ENCODE results near the gene SLC27A1. TPM values are rescaled to one million over a fixed set of nuclear protein-coding genes. Genes with fewer than 3 reads are reported as not detected.
A peak's percentile ranks its signal among the peaks of the same experiment; 100 is the strongest.

SLC27A1 gene
- total RNA-seq: 25.1 to 27.5 TPM (median 26.0 TPM) in 3 replicates

DNA sequence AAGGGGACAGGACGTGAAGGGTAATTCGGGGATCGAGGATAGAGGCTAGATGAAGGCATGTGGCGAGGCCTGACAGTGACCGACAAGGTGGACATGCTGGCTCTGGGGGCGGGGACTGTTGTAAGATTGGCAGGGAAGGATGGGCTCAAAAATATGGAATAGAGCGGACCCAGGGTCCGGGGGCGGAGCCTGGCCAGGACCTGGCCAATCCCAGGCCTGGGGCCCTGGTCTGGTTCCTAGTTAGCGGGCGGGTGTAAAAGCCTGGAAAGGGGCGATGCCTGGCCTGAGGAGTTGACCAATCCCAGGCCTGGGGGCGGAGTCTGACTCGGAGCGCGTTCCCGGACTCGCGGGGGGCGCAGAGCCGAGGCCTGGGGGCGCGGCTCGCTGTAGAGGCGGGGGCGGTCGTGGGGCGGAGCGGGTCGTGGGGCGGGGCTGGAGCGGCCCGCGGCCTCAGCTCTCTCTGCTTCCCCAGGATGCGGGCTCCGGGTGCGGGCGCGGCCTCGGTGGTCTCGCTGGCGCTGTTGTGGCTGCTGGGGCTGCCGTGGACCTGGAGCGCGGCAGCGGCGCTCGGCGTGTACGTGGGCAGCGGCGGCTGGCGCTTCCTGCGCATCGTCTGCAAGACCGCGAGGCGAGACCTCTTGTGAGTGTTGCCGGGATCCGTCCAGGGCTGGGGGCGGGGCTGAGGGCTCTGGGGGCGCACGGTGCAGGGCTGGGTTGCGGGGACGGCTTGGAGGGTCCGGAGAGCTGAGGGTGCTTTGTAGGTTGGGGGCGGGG lies at the start of gene SLC27A1:
Gene SLC27A1, plus strand, starts transcription at position 457 of the 774 bp plus-strand sequence. Its CDS starts 17 bp downstream, at position 474.
- peaks cover 18% of the 10 kb centered on the region for H3K4me1 Mint-ChIP-seq
- DNase-seq (ENCODE audit: low spot score in 2 of 2, unreplicated experiment in 2 of 2): peak; percentile 97
- peak within 1 kb of the TSS; percentile 88 for H3K4me3 Mint-ChIP-seq
- no peaks in the 10 kb centered on the region for H3K9me3 Mint-ChIP-seq
- H3K27me3 Mint-ChIP-seq (ENCODE audit: low read depth): no peaks in the 10 kb centered on the region
- peak within 1 kb of the TSS; percentile 94 for H3K27ac Mint-ChIP-seq
- TF ChIP-seq, protein P1, sequence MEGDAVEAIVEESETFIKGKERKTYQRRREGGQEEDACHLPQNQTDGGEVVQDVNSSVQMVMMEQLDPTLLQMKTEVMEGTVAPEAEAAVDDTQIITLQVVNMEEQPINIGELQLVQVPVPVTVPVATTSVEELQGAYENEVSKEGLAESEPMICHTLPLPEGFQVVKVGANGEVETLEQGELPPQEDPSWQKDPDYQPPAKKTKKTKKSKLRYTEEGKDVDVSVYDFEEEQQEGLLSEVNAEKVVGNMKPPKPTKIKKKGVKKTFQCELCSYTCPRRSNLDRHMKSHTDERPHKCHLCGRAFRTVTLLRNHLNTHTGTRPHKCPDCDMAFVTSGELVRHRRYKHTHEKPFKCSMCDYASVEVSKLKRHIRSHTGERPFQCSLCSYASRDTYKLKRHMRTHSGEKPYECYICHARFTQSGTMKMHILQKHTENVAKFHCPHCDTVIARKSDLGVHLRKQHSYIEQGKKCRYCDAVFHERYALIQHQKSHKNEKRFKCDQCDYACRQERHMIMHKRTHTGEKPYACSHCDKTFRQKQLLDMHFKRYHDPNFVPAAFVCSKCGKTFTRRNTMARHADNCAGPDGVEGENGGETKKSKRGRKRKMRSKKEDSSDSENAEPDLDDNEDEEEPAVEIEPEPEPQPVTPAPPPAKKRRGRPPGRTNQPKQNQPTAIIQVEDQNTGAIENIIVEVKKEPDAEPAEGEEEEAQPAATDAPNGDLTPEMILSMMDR (IDR thresholded peaks at IDR 0.05; ENCODE audit: unreplicated experiment): no peak
- H3K36me3 Mint-ChIP-seq: peaks cover 1% of the 10 kb centered on the region

DNA sequence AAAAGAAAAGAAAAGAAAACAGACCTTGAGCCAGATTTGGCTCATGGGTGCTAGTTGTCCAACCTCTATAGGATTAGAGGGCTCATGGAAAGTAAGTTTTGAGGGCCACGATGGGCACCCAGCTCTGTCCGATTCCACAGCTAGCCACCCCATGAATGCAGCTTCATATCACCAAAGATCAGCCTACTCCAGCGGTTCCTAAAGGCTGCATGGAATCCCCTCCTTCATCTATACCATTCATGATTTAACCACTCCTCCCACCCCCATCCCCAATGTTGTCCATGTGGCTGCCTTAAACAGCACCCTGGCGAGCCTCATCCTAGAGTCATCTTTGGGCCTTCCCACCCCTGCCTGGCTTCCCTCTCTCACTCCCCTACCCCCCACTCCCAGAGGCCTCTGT lies 48.4 kb upstream of the SLC27A1 start:
- Mint-ChIP-seq H3K4me3 (no peak overlapping the region), H3K36me3 (peaks cover 3% of the 10 kb centered on the region), H3K9me3 (no peaks in the 10 kb centered on the region), H3K27ac (no peak overlapping the region), H3K27me3 (ENCODE audit: low read depth) (no peaks in the 10 kb centered on the region), H3K4me1 (peaks cover 16% of the 10 kb centered on the region)
- DNase-seq (ENCODE audit: low spot score in 2 of 2, unreplicated experiment in 2 of 2): no peak
- TF ChIP-seq, protein P1 (IDR thresholded peaks at IDR 0.05; ENCODE audit: unreplicated experiment): no peak

DNA sequence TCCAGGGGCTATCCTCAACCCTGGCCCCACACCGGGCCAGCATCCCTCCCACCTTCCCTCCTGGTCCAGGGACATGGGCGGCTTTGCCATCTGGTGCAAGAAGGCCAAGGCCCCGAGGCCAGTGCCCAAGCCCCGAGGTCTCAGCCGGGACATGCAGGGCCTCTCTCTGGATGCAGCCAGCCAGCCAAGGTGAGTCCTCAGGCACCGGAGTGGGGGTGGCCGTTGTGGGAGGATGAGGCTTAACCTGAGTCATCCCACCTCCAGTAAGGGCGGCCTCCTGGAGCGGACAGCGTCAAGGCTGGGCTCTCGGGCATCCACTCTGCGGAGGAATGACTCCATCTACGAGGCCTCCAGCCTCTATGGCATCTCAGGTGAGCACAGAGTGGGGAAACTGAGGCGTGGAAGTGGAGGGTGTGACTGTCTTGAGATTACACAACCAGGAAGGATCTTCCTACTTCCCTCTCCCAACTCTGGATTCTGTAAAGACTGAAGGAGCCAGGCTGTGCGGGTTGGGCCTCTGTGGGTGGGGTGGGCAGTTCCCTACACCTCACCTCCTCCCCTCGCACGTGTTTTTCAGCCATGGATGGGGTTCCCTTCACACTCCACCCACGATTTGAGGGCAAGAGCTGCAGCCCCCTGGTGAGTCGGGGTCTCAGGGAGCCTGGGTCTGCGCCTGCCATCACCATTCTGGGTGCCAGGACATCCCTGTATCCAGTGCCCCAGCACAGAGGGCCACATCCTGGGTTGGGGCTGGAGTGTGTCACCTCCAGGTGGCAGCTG lies 46.7 kb upstream of the SLC27A1 start:
- Mint-ChIP-seq H3K27ac (no peak overlapping the region), H3K4me1 (peaks cover 16% of the 10 kb centered on the region), H3K36me3 (peaks cover 3% of the 10 kb centered on the region), H3K27me3 (ENCODE audit: low read depth) (no peaks in the 10 kb centered on the region), H3K4me3 (no peak overlapping the region), H3K9me3 (no peaks in the 10 kb centered on the region)
- DNase-seq (ENCODE audit: low spot score in 2 of 2, unreplicated experiment in 2 of 2): no peak
- TF ChIP-seq, protein P1 (IDR thresholded peaks at IDR 0.05; ENCODE audit: unreplicated experiment): no peak

DNA sequence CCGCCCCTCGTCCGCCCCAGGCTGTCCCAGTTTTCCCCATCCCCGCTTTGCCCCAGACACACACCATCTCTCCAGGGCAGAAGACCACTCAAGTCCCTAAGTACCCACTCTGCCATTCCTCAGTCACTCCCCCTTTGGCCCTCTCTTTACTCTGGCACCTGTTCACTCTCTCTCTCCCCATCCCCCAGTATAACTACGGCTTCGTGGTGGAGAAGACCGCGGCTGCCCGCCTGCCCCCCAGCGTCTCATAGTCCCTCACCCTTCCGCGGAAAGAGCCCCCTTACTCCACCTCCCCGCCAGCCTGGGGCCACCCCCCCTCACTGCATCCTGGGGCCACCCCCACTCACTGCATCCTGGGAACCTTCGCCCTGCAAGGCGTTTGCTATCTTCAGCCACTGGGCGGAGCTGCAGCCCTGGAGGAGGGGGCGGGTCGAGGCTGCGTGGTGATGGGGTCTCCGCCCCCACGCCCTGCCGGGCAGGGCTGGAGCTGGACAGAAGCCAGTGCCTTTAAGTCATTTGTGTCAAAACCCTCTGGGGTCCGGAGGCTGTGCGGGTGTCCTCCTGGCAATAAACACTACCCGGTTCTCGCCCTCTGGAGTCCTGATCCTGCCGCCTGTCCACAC lies 45.5 kb upstream of the SLC27A1 start:
- Mint-ChIP-seq H3K27ac (no peak overlapping the region), H3K4me1 (peaks cover 13% of the 10 kb centered on the region), H3K4me3 (peak overlapping the region; percentile 22), H3K27me3 (ENCODE audit: low read depth) (no peaks in the 10 kb centered on the region), H3K9me3 (no peaks in the 10 kb centered on the region), H3K36me3 (peaks cover 3% of the 10 kb centered on the region)
- TF ChIP-seq, protein P1 (IDR thresholded peaks at IDR 0.05; ENCODE audit: unreplicated experiment): no peak
- DNase-seq (ENCODE audit: low spot score in 2 of 2, unreplicated experiment in 2 of 2): peak in 1 of 2 experiments; percentile 64

DNA sequence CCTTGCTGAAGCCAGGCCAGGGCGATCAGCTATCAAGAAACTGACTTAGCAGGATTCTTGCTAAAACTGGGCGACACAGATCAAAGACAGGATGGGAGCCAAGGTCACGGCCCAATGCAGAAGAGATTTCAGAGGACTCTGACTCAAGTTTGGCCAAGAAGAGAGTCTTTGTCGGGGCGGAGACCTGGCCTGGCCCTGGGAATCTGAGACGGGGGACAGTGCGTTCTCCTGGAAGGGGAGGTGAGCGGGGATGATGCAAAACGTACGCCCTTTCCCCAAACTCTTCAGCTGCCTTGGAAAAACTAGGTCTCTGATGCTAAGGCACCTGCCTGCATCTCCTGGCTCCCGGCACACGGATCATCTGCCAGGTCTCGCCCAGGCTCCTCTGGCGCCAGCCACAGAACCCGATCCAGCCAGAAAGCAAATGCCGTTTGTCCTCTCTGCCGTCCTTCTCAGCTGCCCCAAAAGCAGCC lies 40.6 kb upstream of the SLC27A1 start:
- Mint-ChIP-seq H3K27ac (peak overlapping the region; percentile 34), H3K4me3 (no peak overlapping the region), H3K4me1 (peaks cover 6% of the 10 kb centered on the region), H3K27me3 (ENCODE audit: low read depth) (no peaks in the 10 kb centered on the region), H3K9me3 (no peaks in the 10 kb centered on the region), H3K36me3 (no peaks in the 10 kb centered on the region)
- TF ChIP-seq, protein P1 (IDR thresholded peaks at IDR 0.05; ENCODE audit: unreplicated experiment): no peak
- DNase-seq (ENCODE audit: low spot score in 2 of 2, unreplicated experiment in 2 of 2): no peak

Measured in mesothelial cell of epicardium (in vitro differentiated cells).